Mesenchymal stem cell (in vitro differentiated cells and primary cell): Measurements from ENCODE around the gene C19orf47.

Experiments used
- DNase-seq: peaks from one replicate; pipeline ENCODE4 v3.0.0-alpha.2; 2013
- H2AFZ ChIP-seq: one replicate; pipeline ENCODE4 v1.6.1; 2013; ENCODE audit warnings: low read depth, mild to moderate bottlenecking, control low read depth, inconsistent platforms, low read length, moderate library complexity
- H2AK5ac ChIP-seq: 2 replicates; pipeline ENCODE4 v1.6.1; 2013; ENCODE audit warnings: low read length, moderate library complexity, mild to moderate bottlenecking, inconsistent platforms; ENCODE audit not compliant: severe bottlenecking
- H2BK120ac ChIP-seq: one replicate; pipeline ENCODE4 v1.6.1; 2013; ENCODE audit warnings: low read depth, mild to moderate bottlenecking, inconsistent platforms, low read length, moderate library complexity
- H2BK12ac ChIP-seq, 2 experiments: one replicate each; pipeline ENCODE4 v1.6.1; 2013; ENCODE audit warnings: inconsistent platforms in 2 of 2, low read length in 2 of 2, mild to moderate bottlenecking in 2 of 2, moderate library complexity in 2 of 2, control low read depth in 1 of 2
- H2BK15ac ChIP-seq: one replicate; pipeline ENCODE4 v1.6.1; 2013; ENCODE audit warnings: mild to moderate bottlenecking, low read depth, inconsistent platforms; ENCODE audit not compliant: poor library complexity, severe bottlenecking
- H2BK5ac ChIP-seq: 2 replicates; pipeline ENCODE4 v1.6.1; 2013; ENCODE audit warnings: low read depth, mild to moderate bottlenecking, low read length, control low read depth, inconsistent platforms; ENCODE audit not compliant: poor library complexity, severe bottlenecking
- H3K14ac ChIP-seq, 2 experiments: one replicate each; pipeline ENCODE4 v1.6.1; 2013; ENCODE audit warnings: inconsistent platforms in 2 of 2, low read length in 2 of 2, control low read depth in 1 of 2, mild to moderate bottlenecking in 1 of 2, moderate library complexity in 1 of 2
- H3K18ac ChIP-seq, 2 experiments: one replicate each; pipeline ENCODE4 v1.6.1; 2013; ENCODE audit warnings: inconsistent platforms in 2 of 2, low read length in 2 of 2, control low read depth in 1 of 2, low read depth in 1 of 2, mild to moderate bottlenecking in 1 of 2
- H3K23ac ChIP-seq, 2 experiments: one replicate each; pipeline ENCODE4 v1.6.1; 2013; ENCODE audit warnings: inconsistent platforms in 2 of 2, low read length in 2 of 2, mild to moderate bottlenecking in 2 of 2, moderate library complexity in 2 of 2, control low read depth in 1 of 2
- H3K27ac ChIP-seq: 2 replicates; pipeline ENCODE4 v1.5.1; 2013; ENCODE audit warnings: mild to moderate bottlenecking, moderate library complexity, low read length, control low read depth, inconsistent platforms; ENCODE audit not compliant: poor library complexity, severe bottlenecking
- H3K27me3 ChIP-seq, 2 experiments: 2 replicates each; pipeline versions ENCODE4 v1.6.1 to v1.7.0; 2013; ENCODE audit warnings: low read length in 2 of 2, mild to moderate bottlenecking in 2 of 2, moderate library complexity in 2 of 2, control low read depth in 1 of 2, inconsistent platforms in 1 of 2; ENCODE audit not compliant: control insufficient read depth in 1 of 2, insufficient read depth in 1 of 2
- H3K36me3 ChIP-seq, 2 experiments: 2 replicates each; pipeline versions ENCODE4 v1.6.1 to v1.7.0; 2013; ENCODE audit warnings: low read length in 2 of 2, control low read depth in 1 of 2, inconsistent platforms in 1 of 2, low read depth in 1 of 2, mild to moderate bottlenecking in 1 of 2; ENCODE audit not compliant: insufficient read depth in 2 of 2, control insufficient read depth in 1 of 2
- H3K4ac ChIP-seq, 2 experiments: one replicate each; pipeline ENCODE4 v1.6.1; 2013; ENCODE audit warnings: inconsistent platforms in 2 of 2, low read length in 2 of 2, mild to moderate bottlenecking in 2 of 2, moderate library complexity in 2 of 2, control low read depth in 1 of 2, low read depth in 1 of 2
- H3K4me1 ChIP-seq: 2 replicates; pipeline ENCODE4 v1.6.1; 2013; ENCODE audit warnings: low read depth, low read length, control low read depth; ENCODE audit not compliant: control insufficient read depth, insufficient read depth
- H3K4me2 ChIP-seq: 2 replicates; pipeline ENCODE4 v1.6.1; 2013; ENCODE audit warnings: low read length, mild to moderate bottlenecking, inconsistent platforms; ENCODE audit not compliant: poor library complexity, severe bottlenecking
- H3K4me3 ChIP-seq, 2 experiments: 2 replicates each; pipeline versions ENCODE4 v1.5.1 to v1.7.0; 2013; ENCODE audit warnings: low read length in 2 of 2, mild to moderate bottlenecking in 2 of 2, control low read depth in 1 of 2, low read depth in 1 of 2; ENCODE audit not compliant: insufficient read depth in 1 of 2
- H3K79me1 ChIP-seq: replicated peaks from 2 replicates; pipeline ENCODE4 v1.6.1; 2013; ENCODE audit warnings: mild to moderate bottlenecking, control low read depth, low read length, inconsistent platforms; ENCODE audit not compliant: poor library complexity, severe bottlenecking
- H3K9ac ChIP-seq: 2 replicates; pipeline ENCODE4 v1.7.0; 2013; ENCODE audit warnings: mild to moderate bottlenecking, low read length, moderate library complexity
- H3K9me3 ChIP-seq: 2 replicates; pipeline ENCODE4 v1.7.0; 2013; ENCODE audit warnings: mild to moderate bottlenecking, low read length; ENCODE audit not compliant: control insufficient read depth
- H4K8ac ChIP-seq: one replicate; pipeline ENCODE4 v1.6.1; 2013; ENCODE audit warnings: inconsistent platforms, mild to moderate bottlenecking, low read length, moderate library complexity
- H4K91ac ChIP-seq: one replicate; pipeline ENCODE4 v1.6.1; 2013; ENCODE audit warnings: mild to moderate bottlenecking, low read length, inconsistent platforms
- WGBS: methylation state at CpG from one replicate; pipeline ENCODE4 v1.1.7; 2013; ENCODE audit warnings: mixed read lengths; 5-methylcytosine and 5-hydroxymethylcytosine counted together

The C19orf47 gene

GRCh38 chr19:40285353-40286234 lies 62.6 kb downstream of the C19orf47 start:
- peak overlapping the region; percentile 63 for H2BK5ac ChIP-seq
- peak overlapping the region; percentile 72 for H4K91ac ChIP-seq
- no peak overlapping the region for H2BK120ac ChIP-seq
- H3K36me3 ChIP-seq: peaks cover 7 to 16% of the 10 kb centered on the region in 2 experiments
- H3K4me1 ChIP-seq: peaks cover 18% of the 10 kb centered on the region
- peak overlapping the region in 1 of 2 experiments; percentile 60 for H3K4ac ChIP-seq
- peak overlapping the region; percentile 73 for H2BK15ac ChIP-seq
- DNase-seq: peak; percentile 100
- H4K8ac ChIP-seq: peak overlapping the region; percentile 99
- no peak overlapping the region for H2BK12ac ChIP-seq
- WGBS: 18% methylated on average over 37 of the region's 42 CpGs
- no peaks in the 10 kb centered on the region for H3K27me3 ChIP-seq
- no peaks in the 10 kb centered on the region for H3K9me3 ChIP-seq
- no peak overlapping the region for H3K14ac ChIP-seq
- H2AFZ ChIP-seq: no peak overlapping the region
- peak overlapping the region; percentile 69 for H3K4me2 ChIP-seq
- peaks cover 2% of the 10 kb centered on the region for H3K79me1 ChIP-seq
- H3K4me3 ChIP-seq: peak overlapping the region; percentile 90 to 91
- H3K23ac ChIP-seq: no peak overlapping the region
- H3K27ac ChIP-seq: peak overlapping the region; percentile 96
- H3K9ac ChIP-seq: peak overlapping the region; percentile 97
- H3K18ac ChIP-seq: peak overlapping the region; percentile 83 to 92
- H2AK5ac ChIP-seq: peak overlapping the region; percentile 45

- H3K4ac ChIP-seq: peak within 1 kb of the TSS; percentile 86 to 94
- peak within 1 kb of the TSS; percentile 90 to 91 for H3K4me3 ChIP-seq
- H3K4me1 ChIP-seq: peaks cover 27% of the 10 kb centered on the region
- no peaks in the 10 kb centered on the region for H3K27me3 ChIP-seq
- WGBS: under 1% methylated on average over 35 of the region's 84 CpGs
- peak; percentile 66 for DNase-seq
- H2BK120ac ChIP-seq: peak within 1 kb of the TSS; percentile 88
- H3K36me3 ChIP-seq: peaks cover 7 to 18% of the 10 kb centered on the region in 2 experiments
- H3K14ac ChIP-seq: peak within 1 kb of the TSS in 1 of 2 experiments; percentile 95
- H2AK5ac ChIP-seq: peak within 1 kb of the TSS; percentile 45
- peak within 1 kb of the TSS; percentile 93 for H2BK5ac ChIP-seq
- peak within 1 kb of the TSS; percentile 96 for H3K27ac ChIP-seq
- peak within 1 kb of the TSS in 1 of 2 experiments; percentile 85 for H2BK12ac ChIP-seq
- peak within 1 kb of the TSS; percentile 94 to 98 for H3K18ac ChIP-seq
- peaks cover 3% of the 10 kb centered on the region for H3K79me1 ChIP-seq
- peak within 1 kb of the TSS; percentile 74 for H3K4me2 ChIP-seq
- peak within 1 kb of the TSS; percentile 99 for H2BK15ac ChIP-seq
- H4K8ac ChIP-seq: peak within 1 kb of the TSS; percentile 99
- no peaks in the 10 kb centered on the region for H3K9me3 ChIP-seq
- peak within 1 kb of the TSS; percentile 96 for H4K91ac ChIP-seq
- peak within 1 kb of the TSS; percentile 81 for H2AFZ ChIP-seq
- H3K9ac ChIP-seq: peak within 1 kb of the TSS; percentile 97
- H3K23ac ChIP-seq: peak within 1 kb of the TSS in 1 of 2 experiments; percentile 94
Observed at GRCh38 chr19:40284501-40285352, 63.5 kb downstream of the C19orf47 start, which contains the start of gene AKT2. Gene AKT2, minus strand, starts transcription at chr19:40285345. Its CDS starts 20,078 bp downstream, at chr19:40265267.

GRCh38 chr19:40284251-40284500 lies 64.0 kb downstream of the C19orf47 start:
- Histone ChIP-seq H2BK12ac (no peak overlapping the region), H4K8ac (no peak overlapping the region), H3K4me2 (peak overlapping the region; percentile 74), H4K91ac (no peak overlapping the region), H3K36me3 (peaks cover 7 to 18% of the 10 kb centered on the region in 2 experiments), H2BK15ac (peak overlapping the region; percentile 37), H3K9ac (peak overlapping the region; percentile 97), H2AFZ (no peak overlapping the region), H3K23ac (no peak overlapping the region), H3K4me3 (peak overlapping the region; percentile 90 to 91), H2AK5ac (no peak overlapping the region), H3K14ac (no peak overlapping the region), H3K4ac (peak overlapping the region; percentile 55 to 94), H3K79me1 (peaks cover 6% of the 10 kb centered on the region), H3K27me3 (no peaks in the 10 kb centered on the region), H2BK120ac (no peak overlapping the region), H2BK5ac (no peak overlapping the region), H3K4me1 (peaks cover 32% of the 10 kb centered on the region), H3K18ac (peak overlapping the region; percentile 94 to 95), H3K9me3 (no peaks in the 10 kb centered on the region), H3K27ac (peak overlapping the region; percentile 82)
- WGBS: 23% methylated on average over 3 of the region's 4 CpGs
- DNase-seq: no peak
